C4-2B (cell line): ENCODE measurements around the gene HIPK4.
"Not testable (repeated sequence)": the region's sequence is repeated elsewhere in the genome, so short reads cannot be mapped to it uniquely, and the experiment has no call there.

Source experiments
- CTCF ChIP-seq: fragments of 450-650 bp; conservative IDR thresholded peaks from 2 replicates; pipeline ENCODE4 v1.5.1; 2017; ENCODE audit warnings: mild to moderate bottlenecking
- ZFX ChIP-seq: fragments of 450-650 bp; IDR thresholded peaks from 2 replicates; pipeline ENCODE4 v1.6.1; 2017

GRCh38 chr19:40333083-40333482, 56.9 kb downstream of the HIPK4 start:
- TF ChIP-seq CTCF, ZFX: not testable (repeated sequence)
